T-helper 17 cell (primary cell): ENCODE results near the gene TMEM82. TPM values are rescaled to one million over a fixed set of nuclear protein-coding genes. Genes with fewer than 3 reads are reported as not detected.

Experiments used
- ATAC-seq: fragments of 150-1000 bp; cut with Tn5 transposase; 2 replicates; pipeline ENCODE4 v1.10.0; 2021; ENCODE audit warnings: mild to moderate bottlenecking, moderate library complexity
- DNase-seq, 3 donors: peaks; one replicate each; pipeline versions ENCODE4 v3.0.0 to v3.0.0-alpha.2; 2020 to 2021
- H3K9me3 ChIP-seq: one replicate; pipeline ENCODE4 v1.7.0; 2013; ENCODE audit warnings: low read length, mild to moderate bottlenecking; ENCODE audit not compliant: control insufficient read depth, poor library complexity, severe bottlenecking
- H3K27ac Mint-ChIP-seq: one replicate; pipeline ENCODE4 v1.8.0; 2022; ENCODE audit warnings: mild to moderate bottlenecking, moderate library complexity, mixed read lengths
- H3K27me3 Mint-ChIP-seq: one replicate; pipeline ENCODE4 v1.8.0; 2022; ENCODE audit warnings: mixed read lengths
- H3K36me3 Mint-ChIP-seq: one replicate; pipeline ENCODE4 v1.8.0; 2022; ENCODE audit warnings: low read depth, mixed read lengths
- H3K4me1 Mint-ChIP-seq: one replicate; pipeline ENCODE4 v1.8.0; 2022; ENCODE audit warnings: mild to moderate bottlenecking, mixed read lengths
- H3K4me3 Mint-ChIP-seq: one replicate; pipeline ENCODE4 v1.8.0; 2022; ENCODE audit warnings: mild to moderate bottlenecking, moderate library complexity, mixed read lengths
- total RNA-seq, 4 donors: library from RNA in 2 of 4; stranded (reverse) in 2 of 4; gene quantifications; one replicate each; pipeline ENCODE4 v1.2.3 and lab custom pipeline; 2022 to 2026

Gene TMEM82
- total RNA-seq, 2 donors from 2014 or later: not detected

DNA sequence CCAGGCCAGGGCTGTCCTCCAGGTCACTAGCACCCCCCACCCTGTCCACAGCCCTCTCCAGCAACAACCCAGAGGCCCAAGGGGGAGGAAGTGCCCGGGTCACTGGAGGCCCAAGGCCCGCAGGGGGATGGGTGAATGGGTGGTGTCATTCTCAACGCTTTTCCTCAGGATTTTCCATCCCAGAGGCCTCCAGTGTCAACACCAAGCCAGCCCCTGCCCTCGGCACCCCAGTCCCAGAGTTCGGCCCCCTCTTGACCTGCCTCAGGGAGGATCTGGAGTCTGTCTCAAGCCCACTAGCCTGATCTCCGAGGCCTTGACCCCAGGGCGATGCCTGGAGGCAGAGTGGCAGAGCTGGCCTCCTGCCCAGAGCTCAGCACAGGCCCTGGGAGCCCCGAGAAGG is 5.1 kb downstream of the TMEM82 start:
- Mint-ChIP-seq H3K4me1 (peaks cover 2% of the 10 kb centered on the region), H3K4me3 (no peak overlapping the region), H3K27me3 (no peaks in the 10 kb centered on the region), H3K36me3 (no peaks in the 10 kb centered on the region), H3K27ac (no peak overlapping the region)
- no peaks in the 10 kb centered on the region for H3K9me3 ChIP-seq
- ATAC-seq (no peak), DNase-seq (no peak)

GRCh38 chr1:15748264-15748663 is 6.0 kb downstream of the TMEM82 start:
- no peaks in the 10 kb centered on the region for H3K36me3 Mint-ChIP-seq
- DNase-seq (no peak), ATAC-seq (no peak)
- H3K4me3 Mint-ChIP-seq: no peak overlapping the region
- no peaks in the 10 kb centered on the region for H3K9me3 ChIP-seq
- no peaks in the 10 kb centered on the region for H3K27me3 Mint-ChIP-seq
- H3K4me1 Mint-ChIP-seq: peaks cover 2% of the 10 kb centered on the region
- no peak overlapping the region for H3K27ac Mint-ChIP-seq

- peaks cover 2% of the 10 kb centered on the region for H3K4me1 Mint-ChIP-seq
- DNase-seq: no peak
- H3K27ac Mint-ChIP-seq: no peak overlapping the region
- H3K27me3 Mint-ChIP-seq: no peaks in the 10 kb centered on the region
- H3K36me3 Mint-ChIP-seq: no peaks in the 10 kb centered on the region
- no peak for ATAC-seq
- no peak overlapping the region for H3K4me3 Mint-ChIP-seq
- no peaks in the 10 kb centered on the region for H3K9me3 ChIP-seq
Measured at GRCh38 chr1:15748690-15749398, 6.5 kb downstream of the TMEM82 start.

DNA sequence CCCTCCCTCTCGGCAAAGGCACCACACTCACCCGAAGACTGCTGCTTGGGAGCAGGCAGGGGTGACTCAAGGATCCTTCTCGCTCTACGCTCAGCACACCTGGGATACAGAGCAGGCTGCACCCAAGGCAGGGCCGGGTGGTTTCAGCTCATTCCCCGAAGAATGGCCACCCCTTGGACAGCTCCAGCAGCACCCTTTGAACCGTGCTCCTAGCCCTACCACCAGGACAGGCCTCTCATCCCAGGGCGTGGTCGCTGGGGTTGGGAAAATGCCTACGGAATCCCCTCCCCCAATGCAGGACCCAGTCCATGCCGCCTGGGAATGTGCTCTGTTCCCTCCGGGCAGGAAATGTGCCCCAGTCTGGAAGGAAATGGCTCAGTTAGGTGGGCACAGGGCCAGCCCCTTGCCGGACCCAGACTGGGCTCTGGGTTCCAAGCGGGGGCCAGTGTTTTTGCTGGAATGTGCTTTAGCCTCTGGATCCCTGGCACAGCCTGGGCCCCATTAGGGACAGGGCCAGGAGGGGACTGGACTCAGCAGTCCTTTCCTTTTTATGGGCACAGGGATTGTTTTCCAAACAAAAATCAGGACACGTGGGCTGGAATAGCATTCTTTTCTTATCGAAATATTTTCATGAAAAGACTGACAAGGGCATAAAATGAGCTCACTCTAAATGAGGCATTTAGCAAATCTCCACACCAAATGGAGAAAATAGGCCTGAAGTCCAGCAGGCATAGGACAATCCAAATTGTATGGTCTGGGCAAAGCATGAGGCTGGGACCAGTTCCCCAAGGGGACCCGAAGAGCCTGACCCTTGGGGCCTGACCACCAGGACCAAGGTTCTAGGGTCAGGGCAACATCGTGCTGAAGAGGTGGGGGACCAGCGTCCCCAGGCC is 7.3 kb downstream of the TMEM82 start:
- no peak overlapping the region for H3K27ac Mint-ChIP-seq
- DNase-seq: no peak
- no peak overlapping the region for H3K4me3 Mint-ChIP-seq
- H3K27me3 Mint-ChIP-seq: no peaks in the 10 kb centered on the region
- ATAC-seq: no peak
- no peaks in the 10 kb centered on the region for H3K36me3 Mint-ChIP-seq
- H3K9me3 ChIP-seq: no peaks in the 10 kb centered on the region
- peaks cover 1% of the 10 kb centered on the region for H3K4me1 Mint-ChIP-seq

GRCh38 chr1:15750924-15751323 is 8.6 kb downstream of the TMEM82 start:
- ATAC-seq (no peak), DNase-seq (no peak)
- H3K36me3 Mint-ChIP-seq: no peaks in the 10 kb centered on the region
- H3K9me3 ChIP-seq: no peaks in the 10 kb centered on the region
- peaks cover 7% of the 10 kb centered on the region for H3K27me3 Mint-ChIP-seq
- peak overlapping the region; percentile 60 for H3K27ac Mint-ChIP-seq
- H3K4me3 Mint-ChIP-seq: no peak overlapping the region
- H3K4me1 Mint-ChIP-seq: no peaks in the 10 kb centered on the region

DNA sequence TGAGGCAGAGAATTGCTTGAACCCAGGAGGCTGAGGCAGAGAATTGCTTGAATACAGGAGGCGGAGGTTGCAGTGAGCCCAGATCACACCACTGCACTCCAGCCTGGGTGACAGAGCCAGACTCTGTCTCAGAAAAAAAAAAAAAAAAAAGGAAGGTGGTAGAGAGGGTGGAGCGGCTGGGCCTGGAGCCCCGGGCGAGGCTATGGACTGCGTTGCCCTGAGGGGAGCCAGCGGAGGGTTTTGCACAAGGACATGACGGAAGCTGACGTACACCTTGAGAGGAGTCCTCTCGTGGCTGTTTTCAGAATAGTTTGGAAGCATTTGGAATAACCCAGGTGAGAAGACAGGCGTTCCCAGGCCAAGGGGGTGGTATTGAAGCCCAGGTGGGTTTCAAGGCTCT is 9.4 kb downstream of the TMEM82 start:
- peaks cover 14% of the 10 kb centered on the region for H3K27me3 Mint-ChIP-seq
- H3K27ac Mint-ChIP-seq: no peak overlapping the region

GRCh38 chr1:15753776-15754175 is 11.5 kb downstream of the TMEM82 start:
- DNase-seq (no peak), ATAC-seq (no peak)
- H3K9me3 ChIP-seq: no peaks in the 10 kb centered on the region
- no peaks in the 10 kb centered on the region for H3K36me3 Mint-ChIP-seq
- peaks cover 12% of the 10 kb centered on the region for H3K4me1 Mint-ChIP-seq
- no peak overlapping the region for H3K4me3 Mint-ChIP-seq
- H3K27me3 Mint-ChIP-seq: peaks cover 29% of the 10 kb centered on the region
- H3K27ac Mint-ChIP-seq: no peak overlapping the region

More for the DNA sequence above, 9.4 kb downstream of the TMEM82 start:
- peaks cover 5% of the 10 kb centered on the region for H3K4me1 Mint-ChIP-seq
- H3K9me3 ChIP-seq: no peaks in the 10 kb centered on the region
- no peak for DNase-seq
- no peak overlapping the region for H3K4me3 Mint-ChIP-seq
- no peak for ATAC-seq
- H3K36me3 Mint-ChIP-seq: no peaks in the 10 kb centered on the region

- peaks cover 14% of the 10 kb centered on the region for H3K4me1 Mint-ChIP-seq
- no peak for DNase-seq
- no peak for ATAC-seq
- H3K27ac Mint-ChIP-seq: peak overlapping the region; percentile 34
- no peaks in the 10 kb centered on the region for H3K36me3 Mint-ChIP-seq
- no peak overlapping the region for H3K4me3 Mint-ChIP-seq
- H3K9me3 ChIP-seq: no peaks in the 10 kb centered on the region
- H3K27me3 Mint-ChIP-seq: peaks cover 35% of the 10 kb centered on the region
Measured at GRCh38 chr1:15755021-15755645, 12.8 kb downstream of the TMEM82 start.

DNA sequence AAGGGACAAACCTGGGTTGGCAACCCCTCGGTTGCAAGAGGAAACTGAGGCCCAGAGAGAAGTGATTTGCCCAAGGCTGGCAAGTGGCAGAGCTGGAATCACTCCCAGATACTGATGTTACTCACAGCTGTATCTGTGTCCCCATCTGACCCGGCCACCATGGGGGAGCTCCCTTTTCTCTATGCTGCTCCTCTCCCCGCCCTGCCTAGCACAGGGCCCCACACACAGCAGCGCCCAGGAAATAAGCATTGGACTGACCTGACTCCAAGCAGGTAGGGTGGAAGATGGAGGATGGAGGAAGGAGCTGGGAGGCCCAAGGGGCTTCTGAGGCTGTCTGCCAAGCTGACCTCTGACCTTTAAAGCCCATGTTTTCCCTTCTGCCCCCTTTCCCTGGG is 13.3 kb downstream of the TMEM82 start:
- Mint-ChIP-seq H3K36me3 (no peaks in the 10 kb centered on the region), H3K27ac (no peak overlapping the region), H3K4me3 (peak overlapping the region; percentile 69), H3K27me3 (peaks cover 37% of the 10 kb centered on the region), H3K4me1 (peaks cover 14% of the 10 kb centered on the region)
- ATAC-seq: no peak
- no peaks in the 10 kb centered on the region for H3K9me3 ChIP-seq
- no peak for DNase-seq

GRCh38 chr1:15756143-15757015 is 14.1 kb downstream of the TMEM82 start:
- no peaks in the 10 kb centered on the region for H3K9me3 ChIP-seq
- peak overlapping the region; percentile 69 for H3K4me3 Mint-ChIP-seq
- no peaks in the 10 kb centered on the region for H3K36me3 Mint-ChIP-seq
- ATAC-seq (peak; percentile 45), DNase-seq (no peak)
- H3K27ac Mint-ChIP-seq: peak overlapping the region; percentile 34
- H3K27me3 Mint-ChIP-seq: peaks cover 44% of the 10 kb centered on the region
- H3K4me1 Mint-ChIP-seq: peaks cover 14% of the 10 kb centered on the region

GRCh38 chr1:15757016-15757543 is 14.8 kb downstream of the TMEM82 start:
- H3K36me3 Mint-ChIP-seq: no peaks in the 10 kb centered on the region
- H3K27ac Mint-ChIP-seq: no peak overlapping the region
- H3K4me1 Mint-ChIP-seq: peaks cover 16% of the 10 kb centered on the region
- H3K9me3 ChIP-seq: no peaks in the 10 kb centered on the region
- ATAC-seq: no peak
- DNase-seq: no peak
- H3K27me3 Mint-ChIP-seq: peaks cover 50% of the 10 kb centered on the region
- peak overlapping the region; percentile 65 for H3K4me3 Mint-ChIP-seq

DNA sequence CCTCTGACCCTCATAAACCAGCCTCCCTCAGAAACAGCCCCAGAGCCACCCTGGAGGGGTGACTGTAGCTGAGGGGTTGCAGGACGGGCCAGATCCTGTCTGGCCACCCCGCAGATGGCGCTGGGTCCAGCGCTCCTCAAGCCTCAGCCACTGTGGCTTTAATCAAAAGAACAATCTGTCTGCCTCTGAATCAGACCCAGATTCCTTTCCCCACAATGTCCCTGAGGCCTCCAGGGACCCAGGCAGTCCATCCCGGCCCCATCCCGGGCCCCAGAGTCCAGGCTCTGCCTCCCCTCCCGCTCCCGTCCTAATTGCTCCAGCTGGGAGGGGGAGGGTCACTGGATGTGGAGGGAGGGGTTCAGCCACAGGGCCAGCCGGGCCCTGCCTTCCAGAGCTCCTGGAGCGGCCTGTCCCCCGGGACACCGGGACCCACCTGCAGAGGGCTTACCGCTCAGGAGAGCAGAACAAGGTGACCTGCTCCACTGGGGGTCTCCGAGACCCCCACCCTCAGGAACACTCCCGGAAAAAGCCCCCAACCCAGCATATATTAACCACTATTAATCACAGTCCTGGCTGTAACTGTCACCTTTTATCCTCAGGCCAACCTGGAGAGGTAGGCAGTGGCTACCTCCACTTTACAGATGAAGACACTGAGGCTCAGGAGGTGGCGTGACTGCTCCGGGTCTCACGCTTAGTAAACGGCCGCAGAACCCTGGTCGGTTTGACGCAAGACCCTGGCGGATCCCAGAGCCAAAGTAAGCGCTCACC is 15.5 kb downstream of the TMEM82 start:
- H3K27ac Mint-ChIP-seq: no peak overlapping the region
- H3K4me1 Mint-ChIP-seq: peaks cover 16% of the 10 kb centered on the region
- H3K27me3 Mint-ChIP-seq: peaks cover 55% of the 10 kb centered on the region
- peak overlapping the region; percentile 80 for H3K4me3 Mint-ChIP-seq
- H3K9me3 ChIP-seq: no peaks in the 10 kb centered on the region
- ATAC-seq (no peak), DNase-seq (no peak)
- H3K36me3 Mint-ChIP-seq: peaks cover 2% of the 10 kb centered on the region
